Umbilical cord (tissue), 2 donors: ENCODE measurements around the gene HGS. TPM values are rescaled to one million over a fixed set of nuclear protein-coding genes. Genes with fewer than 3 reads are reported as not detected.
"Not testable (repeated sequence)": the region's sequence is repeated elsewhere in the genome, so short reads cannot be mapped to it uniquely, and the experiment has no call there.

ENCODE experiments used
- DNase-seq: peaks from one replicate; pipeline ENCODE4 v3.0.0-alpha.2; 2015; ENCODE audit warnings: low spot score
- total RNA-seq: library from RNA; depleted of rRNA; stranded (reverse); fragments of >200 nt; gene quantifications from one replicate; pipeline ENCODE4 v1.2.3, GENCODE V29; 2014; ENCODE audit warnings: low replicate concordance; ENCODE audit not compliant: insufficient read depth

Gene HGS
- total RNA-seq, 1 donor from 2014 or later: 48.9 TPM

DNA sequence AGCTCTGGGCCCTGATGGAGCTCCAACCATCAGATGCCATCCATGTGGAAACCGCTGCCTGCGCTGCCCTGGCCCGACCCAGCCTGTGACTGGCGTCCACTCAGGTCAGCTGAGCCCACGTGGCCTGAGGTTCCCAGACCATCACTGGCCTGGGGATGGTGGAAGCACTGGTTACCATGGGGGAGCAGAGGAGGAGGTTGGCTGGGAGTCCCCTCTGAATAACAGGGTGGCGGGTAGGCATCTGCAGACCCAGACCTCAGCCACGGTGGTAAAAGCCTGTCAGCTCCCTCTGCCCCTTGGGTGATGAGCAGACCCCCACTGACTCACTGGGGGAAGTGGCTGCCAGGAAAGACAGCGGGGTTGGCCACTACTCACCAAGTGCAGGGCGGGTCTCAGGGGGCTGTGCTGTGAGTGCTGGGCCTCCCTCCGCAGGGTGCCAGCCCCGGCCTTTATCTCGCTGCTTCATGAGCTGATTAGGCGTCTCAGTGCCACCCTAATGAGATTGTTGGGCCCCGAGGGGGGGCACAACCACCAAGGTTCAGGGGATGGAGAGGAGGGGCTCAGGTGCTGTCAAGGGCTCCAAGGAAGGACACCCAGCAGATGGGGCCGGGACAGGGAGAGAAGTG is 27.6 kb upstream of the HGS start, which contains the start of gene PDE6G:
Gene PDE6G (minus strand): TSS at position 425 of the 626 bp plus-strand sequence. CDS start 3,237 bp downstream, outside the sequence.
- DNase-seq: no peak

DNA sequence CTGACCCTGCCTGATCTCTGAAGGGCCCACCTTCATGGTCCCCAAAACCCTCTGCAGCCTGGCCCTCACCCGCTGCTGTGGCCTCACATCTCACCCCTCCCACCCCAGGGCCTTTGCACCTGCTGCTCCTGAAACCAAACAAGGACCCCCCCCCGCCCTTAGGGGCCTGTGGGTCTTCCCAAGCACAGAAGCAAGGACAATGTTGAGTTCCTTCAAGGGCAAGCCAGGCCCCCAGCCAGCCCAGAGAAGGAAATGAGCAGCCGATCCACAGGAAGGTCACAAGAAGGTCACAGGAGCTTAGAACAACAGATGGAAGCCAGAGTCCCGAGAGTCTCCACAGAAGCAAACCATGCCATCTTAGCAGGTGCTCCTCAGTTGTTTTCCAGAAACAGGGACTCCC is 27.0 kb upstream of the HGS start:
- no peak for DNase-seq

DNA sequence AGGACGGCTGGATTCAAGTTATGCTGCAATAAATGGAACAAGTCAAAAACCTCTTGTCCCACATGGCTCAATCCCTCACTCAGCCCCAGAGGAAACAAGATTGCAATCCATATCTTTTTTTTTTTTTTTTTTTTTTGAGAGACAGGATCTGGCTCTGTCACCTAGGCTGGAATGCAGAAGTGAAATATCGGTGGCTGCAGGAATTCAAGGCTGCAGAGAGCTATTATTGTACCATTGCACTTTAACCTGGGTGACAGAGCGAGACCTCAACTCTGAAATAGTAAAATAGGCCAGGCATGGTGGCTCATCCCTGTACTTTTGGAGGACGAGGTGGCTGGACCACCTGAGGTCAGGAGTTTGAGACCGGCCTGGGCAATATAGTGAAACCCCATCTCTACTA is 24.8 kb upstream of the HGS start:
- no peak for DNase-seq

DNA sequence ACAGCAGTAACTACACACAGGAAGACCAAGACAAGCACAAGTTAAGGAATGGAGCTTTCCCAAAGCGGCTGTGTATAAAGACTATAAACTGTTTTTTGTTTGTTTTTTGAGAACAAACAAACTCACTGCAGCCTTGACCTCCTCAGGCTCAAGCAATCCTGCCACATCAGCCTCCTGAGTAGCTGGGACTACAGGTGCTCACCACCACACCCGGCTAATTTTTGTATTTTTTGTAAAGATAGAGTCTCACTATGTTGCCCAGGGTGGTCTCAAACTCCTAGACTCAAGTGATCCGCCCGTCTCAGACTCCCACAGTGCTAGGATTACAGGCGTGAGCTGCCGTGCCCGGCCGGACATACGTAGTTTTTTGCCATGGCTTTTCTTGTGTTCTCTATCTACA is 23.4 kb upstream of the HGS start:
- no peak for DNase-seq

DNA sequence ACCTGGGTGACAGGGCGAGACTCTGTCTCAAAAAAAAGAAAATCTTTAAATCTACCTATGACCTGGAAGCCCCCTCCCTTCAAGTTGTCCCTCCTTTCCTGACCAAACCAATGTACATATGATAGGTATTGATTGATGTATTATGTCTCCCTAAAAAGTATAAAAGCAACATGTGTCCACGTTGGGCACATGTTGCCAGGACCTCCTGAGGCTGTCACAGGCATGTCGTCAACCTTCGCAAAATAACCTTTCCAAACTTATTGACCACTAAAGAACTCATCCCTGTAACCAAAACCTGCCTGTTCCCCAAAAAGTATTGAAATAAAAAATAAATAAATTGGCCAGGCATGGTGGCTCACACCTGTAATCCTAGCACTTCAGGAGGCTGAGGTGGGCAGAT is 21.8 kb upstream of the HGS start:
- no peak for DNase-seq

DNA sequence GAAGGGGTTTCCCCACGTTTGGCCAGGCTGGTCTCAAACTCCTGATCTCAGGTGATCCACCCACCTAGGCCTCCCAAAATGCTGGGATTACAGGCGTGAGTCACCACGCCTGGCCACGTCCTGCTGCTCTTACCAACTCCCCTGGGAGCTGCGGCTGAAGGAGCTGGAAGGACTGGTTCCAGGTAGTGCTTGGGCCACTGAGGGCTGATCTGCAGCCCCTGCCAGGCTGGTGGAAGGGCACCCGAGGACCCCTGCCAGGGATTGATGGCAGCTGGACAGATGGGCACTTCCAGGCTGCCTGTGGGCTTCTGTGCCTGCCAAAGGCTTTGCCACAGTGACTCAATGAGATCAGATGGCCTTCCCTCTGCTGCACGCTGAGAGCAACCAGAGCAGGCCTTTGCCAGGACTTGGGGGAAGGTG is 19.8 kb upstream of the HGS start:
- no peak for DNase-seq

DNA sequence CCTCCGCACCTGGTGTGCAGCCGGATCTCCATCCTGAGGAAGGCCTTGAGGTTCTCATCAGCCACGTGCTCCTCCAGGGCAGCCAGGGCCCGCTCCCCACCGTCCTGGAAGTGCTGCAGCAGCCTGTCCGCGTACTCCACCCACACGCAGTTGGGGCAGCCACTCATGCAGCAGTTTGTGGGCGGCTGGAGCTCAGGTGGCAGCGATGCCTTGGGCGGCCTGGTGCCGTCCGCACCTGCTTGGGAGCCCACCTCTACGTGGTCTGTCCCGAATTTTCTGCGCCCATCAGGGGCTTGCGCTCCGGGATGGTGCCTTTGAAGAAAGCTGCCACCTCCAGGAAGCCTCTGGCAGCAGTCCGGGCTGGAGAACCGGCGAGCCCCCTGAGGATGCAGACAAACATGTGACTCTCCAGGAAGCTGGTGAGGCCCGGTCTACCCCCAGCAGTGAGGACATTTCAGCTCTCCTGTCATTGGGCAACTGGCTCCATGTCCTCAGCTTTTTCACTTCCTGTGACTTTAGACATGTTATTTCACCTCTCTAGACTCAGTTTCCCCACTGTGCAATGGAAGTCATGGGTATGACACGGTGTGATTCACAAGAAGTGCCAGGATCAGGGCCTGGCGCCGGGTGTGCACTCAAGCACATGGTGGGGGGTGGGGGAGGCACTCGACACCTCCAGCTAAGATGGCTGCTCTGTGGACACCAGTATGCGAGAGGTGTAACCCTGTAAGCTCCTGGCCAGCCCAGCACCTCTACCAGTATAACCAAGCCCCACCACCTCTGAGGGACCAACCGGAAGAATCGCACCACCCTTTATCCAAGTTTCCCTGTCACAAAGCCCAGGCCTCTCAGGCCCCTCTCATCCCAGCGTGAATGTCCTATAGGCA is 18.4 kb upstream of the HGS start:
- no peak for DNase-seq

DNA sequence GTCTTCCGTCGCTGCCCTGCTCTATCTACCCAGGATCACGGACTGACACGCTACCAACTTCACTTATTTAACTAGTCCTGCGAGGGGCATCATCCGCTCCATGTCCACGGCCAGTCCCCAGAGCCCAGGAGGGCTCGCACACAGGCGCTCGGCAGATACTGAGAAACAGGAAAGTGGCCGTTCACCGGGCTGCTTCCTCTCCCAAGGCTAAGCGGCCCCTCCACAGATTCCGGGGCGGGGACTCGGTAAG is 17.8 kb upstream of the HGS start:
- no peak for DNase-seq

DNA sequence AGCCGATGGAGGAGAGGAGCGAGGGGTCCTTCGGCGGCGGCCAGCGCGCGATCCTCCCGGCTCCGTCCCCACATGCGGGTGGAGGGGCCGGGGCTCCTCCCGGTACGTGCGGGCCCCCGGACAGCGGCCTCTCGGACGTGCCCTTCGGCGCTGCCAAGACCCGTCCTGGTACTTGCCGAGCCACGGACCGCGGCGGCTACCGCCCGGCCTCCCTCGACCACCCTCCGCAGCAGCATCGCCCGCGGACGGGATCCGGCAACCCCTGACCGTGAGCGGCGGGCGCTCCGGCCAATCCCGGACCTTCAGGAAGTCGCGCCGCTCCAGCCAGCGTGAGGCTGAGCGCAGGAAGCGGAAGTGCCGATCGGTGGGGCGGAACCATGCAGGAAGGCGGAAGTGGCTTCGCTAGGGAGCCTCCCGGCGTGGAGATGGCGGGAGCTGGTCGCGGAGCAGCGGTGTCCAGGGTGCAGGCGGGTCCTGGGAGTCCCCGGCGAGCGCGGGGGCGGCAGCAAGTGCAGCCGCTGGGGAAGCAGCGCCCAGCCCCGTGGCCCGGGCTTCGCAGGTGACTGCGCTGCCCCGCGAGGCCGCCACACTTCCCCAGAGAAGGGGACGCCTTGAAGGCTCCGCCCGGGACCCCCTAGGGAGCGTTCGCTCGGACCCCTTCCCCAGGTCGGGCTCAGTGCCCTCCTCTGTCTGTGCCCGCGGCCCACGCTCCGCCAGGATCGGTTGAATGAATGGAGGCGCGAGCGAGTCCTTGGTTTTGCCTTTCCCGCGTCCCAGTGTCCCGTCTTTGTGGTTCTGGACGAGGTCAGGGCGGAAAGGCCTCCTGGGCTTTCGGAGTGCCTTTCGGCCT is 17.2 kb upstream of the HGS start, which contains the start of the genes CCDC137 and OXLD1:
Gene CCDC137 (plus strand): TSS at position 396 of the 850 bp plus-strand sequence. CDS start 30 bp downstream, at position 426.
Gene OXLD1 (minus strand): TSS at position 264 of the 850 bp plus-strand sequence. CDS start 28 bp downstream, at position 236.
- DNase-seq: peak; percentile 97

DNA sequence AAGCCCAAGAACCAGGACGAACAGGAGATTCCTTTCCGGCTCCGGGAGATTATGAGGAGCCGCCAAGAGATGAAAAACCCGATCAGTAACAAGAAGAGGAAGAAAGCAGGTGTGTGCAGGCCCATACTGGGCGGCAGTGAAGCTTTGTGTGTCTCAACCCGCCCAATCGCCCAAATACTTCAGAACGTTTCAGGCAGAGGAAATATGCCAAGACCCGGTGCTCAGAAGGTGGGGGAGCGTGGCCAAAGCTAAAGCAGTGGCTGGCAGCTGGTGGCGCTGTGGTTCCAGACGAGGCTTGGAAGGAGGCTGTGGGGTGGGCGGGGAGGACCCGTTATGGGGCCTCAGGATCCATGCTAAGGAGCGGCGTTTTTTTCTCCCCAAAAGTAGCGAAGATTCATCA is 16.1 kb upstream of the HGS start:
- no peak for DNase-seq

DNA sequence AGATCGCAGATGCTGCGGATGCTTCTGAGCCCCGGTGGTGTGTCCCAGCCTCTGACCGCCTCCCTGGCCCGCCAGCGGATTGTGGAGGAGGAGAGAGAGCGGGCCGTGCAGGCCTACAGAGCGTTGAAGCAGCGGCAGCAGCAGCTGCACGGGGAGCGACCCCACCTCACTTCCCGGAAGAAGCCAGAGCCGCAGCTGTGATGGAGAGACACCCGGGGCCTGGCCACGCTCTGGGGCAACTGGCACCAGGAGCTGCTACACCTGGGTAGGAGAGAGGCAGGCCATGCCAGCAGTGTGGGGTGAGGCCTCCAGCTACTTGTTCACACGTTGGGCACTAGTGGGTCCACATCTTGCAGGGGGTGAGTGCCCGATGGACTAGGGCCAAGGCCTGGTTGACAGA is 11.3 kb upstream of the HGS start:
- DNase-seq: no peak

DNA sequence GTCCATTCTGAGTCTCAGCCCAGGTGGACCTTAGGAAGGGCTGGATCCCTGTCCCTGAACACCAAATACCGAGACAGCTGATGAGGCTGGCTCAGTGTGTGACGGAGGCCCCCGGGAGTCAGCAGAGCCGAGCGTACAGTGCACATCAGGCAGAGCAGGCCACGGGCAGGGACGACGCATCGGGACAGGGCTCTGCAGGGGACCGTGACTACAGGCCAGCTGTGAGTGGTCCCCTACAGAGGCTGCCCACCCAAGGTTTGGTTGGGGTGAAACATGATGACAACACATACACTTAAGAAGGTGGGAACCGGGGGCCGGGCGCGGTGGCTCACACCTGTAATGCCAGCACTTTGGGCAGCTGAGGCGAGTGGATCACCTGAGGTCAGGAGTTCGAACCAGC is 10.9 kb upstream of the HGS start:
- no peak for DNase-seq

DNA sequence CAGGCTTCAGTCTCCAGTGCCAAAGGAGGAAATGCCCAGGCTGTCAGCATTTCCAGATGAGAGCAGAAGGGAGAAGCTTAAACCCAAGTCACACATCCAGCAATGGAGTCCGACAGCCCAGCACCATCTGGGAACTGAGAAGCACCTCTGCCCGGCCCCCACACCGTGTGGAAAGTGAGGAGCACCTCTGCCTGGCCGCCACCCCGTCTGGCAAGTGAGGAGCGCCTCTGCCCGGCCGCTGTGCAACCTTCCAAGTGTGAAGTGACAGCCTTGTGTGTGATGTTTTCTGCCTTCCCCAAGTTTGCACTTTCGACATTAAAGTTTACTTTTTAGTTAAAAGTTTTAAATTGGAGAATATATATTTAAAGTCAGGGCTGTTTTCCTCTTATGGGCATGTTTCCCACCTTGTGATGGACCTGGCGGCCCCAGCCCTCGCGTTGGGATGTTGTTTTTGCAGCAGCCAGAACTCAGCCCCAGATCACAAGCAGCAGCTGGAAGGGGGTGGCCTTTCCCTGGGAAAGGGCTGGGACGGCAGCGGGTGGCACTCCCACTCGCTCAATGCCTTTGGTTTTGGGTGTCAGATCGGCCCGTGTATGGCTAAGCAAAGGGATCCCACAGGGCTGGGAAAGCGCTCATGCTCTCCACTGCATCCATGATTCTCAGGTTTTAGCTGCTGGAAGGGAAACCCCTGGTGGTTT is 10.1 kb upstream of the HGS start:
- no peak for DNase-seq

DNA sequence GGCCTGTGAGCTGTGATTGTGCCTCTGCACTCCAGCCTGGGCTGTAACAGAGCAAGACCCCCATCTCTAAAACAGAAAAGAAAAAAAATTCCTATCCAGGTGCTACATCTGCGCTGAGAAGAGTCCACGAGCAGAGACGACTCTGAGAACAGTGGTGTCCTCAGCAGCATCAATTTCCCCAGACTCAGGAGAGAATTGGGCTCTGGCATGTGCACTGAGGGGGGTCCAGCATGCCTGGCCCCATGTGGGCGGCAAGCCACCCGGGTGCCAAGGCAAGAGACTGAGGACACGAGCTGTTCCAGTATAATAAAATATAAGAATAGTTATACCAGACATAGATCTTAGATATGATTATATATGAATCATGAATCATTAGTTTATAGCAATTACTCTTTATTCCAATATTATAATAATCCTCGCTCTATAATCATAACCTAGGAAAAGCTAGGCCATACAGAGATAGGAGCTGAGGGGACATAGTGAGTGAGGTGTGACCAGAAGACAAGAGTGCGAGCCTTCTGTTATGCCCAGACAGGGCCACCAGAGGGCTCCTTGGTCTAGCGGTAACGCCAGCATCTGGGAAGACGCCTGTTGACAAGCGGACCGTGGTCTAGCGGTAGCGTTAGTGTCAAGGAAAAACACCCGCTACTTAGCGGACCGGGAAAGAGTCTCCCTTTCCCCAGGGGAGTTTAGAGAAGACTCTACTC is 8.1 kb upstream of the HGS start:
- not testable (repeated sequence) for DNase-seq

DNA sequence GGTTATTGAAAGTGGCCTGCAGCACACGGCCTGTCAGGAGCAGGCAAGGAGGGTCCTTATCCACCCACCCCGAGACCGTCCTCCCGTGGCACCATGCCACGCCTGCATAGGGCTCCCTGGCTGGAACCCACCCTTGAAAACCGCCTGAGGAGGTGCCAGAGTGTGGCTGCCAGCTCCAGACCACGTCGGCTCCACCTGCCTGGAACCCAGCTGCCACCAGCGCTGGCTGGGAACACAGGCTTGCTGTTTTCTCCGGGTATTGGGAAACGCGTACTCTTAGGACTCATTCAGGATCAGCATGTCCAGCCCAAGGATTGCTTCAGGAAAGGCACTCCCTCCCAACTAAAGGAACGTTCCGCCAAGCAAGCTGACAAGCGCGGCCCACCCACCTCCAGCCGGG is 6.9 kb upstream of the HGS start:
- DNase-seq: no peak

DNA sequence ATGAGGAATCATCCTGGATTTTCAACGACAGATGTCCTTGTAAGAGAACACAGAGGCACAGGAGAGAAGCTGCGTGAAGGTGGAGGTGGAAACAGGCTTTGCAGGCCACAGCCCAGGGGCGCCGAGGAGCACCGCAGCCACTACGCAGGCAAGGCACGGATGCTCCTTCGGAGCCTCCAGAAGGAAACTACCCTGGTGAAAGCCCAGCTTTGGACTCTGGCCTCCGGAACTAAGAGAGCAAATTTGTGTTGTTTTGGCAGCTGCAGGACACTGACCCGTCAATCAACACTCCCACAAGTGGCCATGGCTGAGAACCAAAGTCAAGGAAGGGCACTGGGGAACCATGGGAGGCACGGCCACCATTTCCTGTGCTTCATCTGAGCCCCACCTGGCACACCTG is 3.7 kb upstream of the HGS start:
- no peak for DNase-seq

DNA sequence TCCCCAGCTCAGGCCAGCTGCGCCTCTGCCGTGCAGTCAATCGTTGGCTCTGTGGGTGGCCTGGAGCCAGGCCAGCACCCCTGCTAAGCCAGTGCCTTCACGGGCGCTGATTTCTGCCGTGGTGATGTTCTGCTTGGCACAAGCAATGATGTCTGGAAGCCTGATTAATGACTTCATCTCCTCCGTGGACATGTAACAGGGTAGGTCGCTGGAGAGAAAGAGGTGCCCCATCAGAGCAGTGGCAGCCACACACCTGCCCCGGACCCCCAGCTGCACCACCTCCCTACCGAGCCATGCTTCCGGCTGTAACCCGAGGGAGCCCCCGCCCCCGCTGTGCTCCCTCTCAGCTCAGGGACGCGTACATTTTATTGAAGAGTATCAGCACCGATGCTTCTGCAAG is 2.1 kb upstream of the HGS start:
- no peak for DNase-seq

DNA sequence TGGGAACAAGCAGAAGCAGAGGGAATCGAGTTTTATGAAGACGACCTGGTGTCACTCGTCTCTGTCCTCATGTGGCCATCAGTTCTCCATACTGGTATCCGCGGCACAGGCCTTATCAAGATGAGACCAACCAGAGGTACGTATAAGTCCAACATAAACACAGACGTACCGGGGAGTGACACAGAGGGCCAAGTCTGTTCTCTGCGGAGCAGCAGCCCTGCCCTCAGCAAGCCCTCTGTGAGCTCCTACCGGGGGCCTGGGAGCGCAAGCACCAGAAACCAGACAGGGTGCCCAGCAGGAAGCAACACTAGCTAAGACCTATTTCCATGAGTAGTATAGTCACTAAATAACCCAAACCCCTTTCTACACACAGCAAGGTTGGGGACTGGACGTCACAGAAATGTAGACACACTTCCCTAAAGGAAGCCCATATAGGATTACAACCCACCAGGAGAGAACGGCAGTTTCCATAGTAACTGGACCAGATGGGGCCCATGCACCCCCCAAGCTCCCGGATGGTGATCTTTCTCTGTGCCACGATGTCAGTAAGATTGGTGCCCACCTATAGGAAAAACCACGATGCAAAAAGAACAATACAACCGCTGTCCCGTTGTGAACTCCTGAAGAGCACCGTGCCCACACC is 1.1 kb upstream of the HGS start:
- DNase-seq: no peak

DNA sequence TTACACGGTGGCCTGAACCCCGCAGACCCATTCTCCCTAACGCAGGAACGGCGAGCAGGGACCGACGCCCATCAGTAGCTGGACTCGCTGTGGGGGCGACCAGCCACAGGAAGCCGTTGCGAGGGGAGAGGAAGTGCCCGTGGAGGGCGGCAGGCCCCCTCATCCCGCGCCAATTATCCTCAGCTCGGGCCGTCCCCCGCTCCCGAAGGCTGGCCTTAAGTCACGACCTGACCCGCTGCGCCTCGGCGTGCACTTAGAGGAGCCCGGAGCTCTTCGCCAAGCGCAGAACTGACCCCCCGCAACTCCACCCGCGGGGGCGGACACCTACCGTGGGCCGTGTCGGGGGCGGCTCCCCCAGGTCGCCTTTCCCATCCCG is 615 bp upstream of the HGS start:
- no peak for DNase-seq

DNA sequence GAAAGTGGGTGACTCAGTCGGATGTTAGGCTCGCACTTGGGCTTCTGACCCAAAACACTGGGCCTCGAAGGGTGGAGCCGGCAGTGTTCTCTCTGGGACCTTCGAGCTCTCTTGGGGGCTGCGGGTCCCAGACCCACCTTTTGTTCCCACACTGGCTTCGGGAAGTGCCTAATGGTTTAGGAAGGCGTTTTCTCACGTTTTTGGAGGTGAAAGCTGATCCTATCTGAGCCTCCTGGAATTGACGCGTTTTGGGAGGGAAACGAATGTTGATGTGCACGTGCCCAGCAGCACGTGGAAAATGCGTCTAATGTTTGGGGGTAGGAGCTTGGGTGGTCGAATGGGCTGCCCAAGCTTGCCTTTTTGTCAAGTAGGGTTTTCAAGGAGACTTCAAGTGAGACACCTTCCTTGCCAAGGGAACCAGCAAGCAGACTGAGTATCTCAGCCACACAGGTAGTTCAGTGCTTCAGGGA is 666 bp downstream of the HGS start:
- no peak for DNase-seq
